Body of pancreas (tissue), 4 donors: Measurements from ENCODE around the gene KRT78. TPM values are rescaled to one million over a fixed set of nuclear protein-coding genes. Genes with fewer than 3 reads are reported as not detected.

Source experiments
- ATAC-seq: fragments of 150-250 bp; one replicate; pipeline ENCODE4 v1.9.1; 2016
- DNase-seq, 4 donors: peaks; one replicate each; pipeline ENCODE4 v3.0.0-alpha.2; 2019
- H3K27ac ChIP-seq, 4 donors: fragments of 200-600 bp; sonication (generic); 1 replicate in 3 of 4; 2 replicates in 1 of 4; pipeline versions ENCODE4 v1.5.1 to v1.6.1; 2016 to 2019; ENCODE audit warnings: mild to moderate bottlenecking in 1 of 4, mixed read lengths in 1 of 4, moderate library complexity in 1 of 4
- H3K27me3 ChIP-seq, 2 donors: fragments of 200-600 bp; sonication (generic); one replicate each; pipeline ENCODE4 v1.6.0; 2016; ENCODE audit warnings: mild to moderate bottlenecking in 1 of 2
- H3K36me3 ChIP-seq, 2 donors: fragments of 200-600 bp; sonication (generic); replicated peaks in 1 of 2; 2 replicates each; pipeline ENCODE4 v1.5.1; 2016; ENCODE audit warnings: low read depth in 2 of 2; ENCODE audit not compliant: insufficient read depth in 1 of 2
- H3K4me1 ChIP-seq: fragments of 200-600 bp; sonication (generic); one replicate; pipeline ENCODE4 v1.6.0; 2016
- H3K4me3 ChIP-seq, 2 donors: fragments of 200-600 bp; sonication (generic); 1 replicate in 1 of 2; 2 replicates in 1 of 2; pipeline ENCODE4 v1.5.1; 2016 to 2019
- H3K9me3 ChIP-seq, 3 donors: fragments of 200-600 bp; sonication (generic); 1 replicate in 2 of 3; 2 replicates in 1 of 3; pipeline ENCODE4 v1.5.1; 2016
- CTCF ChIP-seq, 7 experiments: fragments of 450-650 bp in 4 of 7; fragments of 200-600 bp in 3 of 7; sonication (generic) in 3 of 7; IDR thresholded peaks; one replicate each; pipeline ENCODE4 v1.5.1; 2016 to 2019; ENCODE audit warnings: antibody characterized with exemption in 7 of 7
- POLR2A ChIP-seq, 3 donors: fragments of 450-650 bp; IDR thresholded peaks; one replicate each; pipeline ENCODE4 v1.6.1; 2016; ENCODE audit warnings: antibody characterized with exemption in 3 of 3, mild to moderate bottlenecking in 2 of 3
- WGBS, 2 donors: methylation state at CpG; one replicate each; pipeline ENCODE4 v1.1.5; 2017; 5-methylcytosine and 5-hydroxymethylcytosine counted together
- intact Hi-C: fragments of 100-400 bp; cut with DNase I; formaldehyde crosslinking; loops from one replicate; pipeline ENCODE4 v1.15.1; 2023
- total RNA-seq, 2 donors: library from RNA; depleted of rRNA; stranded (reverse); fragments of >200 nt; gene quantifications; one replicate each; pipeline ENCODE4 v1.1.0, GENCODE V29; 2016

KRT78 gene
- total RNA-seq, 2 donors from 2014 or later: not detected

DNA sequence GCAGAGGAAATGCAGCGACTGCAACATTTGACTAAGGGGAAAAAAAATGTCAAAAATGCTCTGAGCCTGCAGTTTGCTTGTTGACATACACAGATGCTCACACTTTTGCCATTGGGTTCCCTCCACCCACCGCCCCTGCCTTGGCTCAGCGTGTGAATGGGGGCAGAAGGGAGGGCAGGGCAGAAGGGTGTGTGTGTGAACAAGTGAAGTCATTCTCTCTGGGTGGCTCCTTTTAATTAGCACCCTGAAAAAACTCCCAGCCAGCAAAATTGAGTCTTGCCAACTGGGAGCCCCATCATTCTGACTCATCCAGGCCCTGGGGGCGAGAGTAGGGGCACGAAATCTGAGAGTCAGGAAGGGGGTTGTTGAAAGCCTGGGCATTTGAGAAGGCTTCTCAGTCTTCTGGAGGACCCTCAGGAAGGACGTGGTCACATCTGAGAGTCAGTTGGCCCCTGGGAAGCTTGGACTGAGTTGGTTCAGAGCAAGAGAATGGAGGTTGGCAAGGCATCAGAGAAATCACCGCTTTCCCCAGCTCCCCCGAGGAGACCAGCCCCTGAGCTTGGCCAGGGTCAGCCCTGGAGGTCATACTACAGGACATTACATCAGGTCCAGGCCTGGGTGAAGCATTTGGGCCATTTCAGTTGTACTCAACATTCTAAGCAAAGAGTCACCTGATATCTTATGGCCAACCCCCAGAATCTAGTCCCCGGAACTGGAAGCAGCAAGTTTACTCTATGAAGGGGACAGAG lies 22.7 kb upstream of the KRT78 start:
- Histone ChIP-seq H3K27me3 (no peaks in the 10 kb centered on the region), H3K4me1 (peaks cover 17% of the 10 kb centered on the region), H3K9me3 (no peaks in the 10 kb centered on the region), H3K4me3 (no peak overlapping the region), H3K36me3 (no peaks in the 10 kb centered on the region), H3K27ac (peak overlapping the region in 1 of 4 donors; percentile 0)
- ATAC-seq (no peak), DNase-seq (no peak)
- TF ChIP-seq CTCF (IDR thresholded peaks at IDR 0.05) (no peak), POLR2A (IDR thresholded peaks at IDR 0.05) (no peak)
- intact Hi-C loops: loop anchor here (5.0 kb wide), 1 partner anchor 289 kb away; no protein-coding TSS in a partner anchor
- WGBS, 2 donors: 68 to 78% methylated on average over 7 to 9 of the region's 9 CpGs

GRCh38 chr12:52870361-52871290 lies 21.8 kb upstream of the KRT78 start:
- ATAC-seq (no peak), DNase-seq (peak; percentile 56 to 78 (median 69))
- no peak overlapping the region for H3K4me3 ChIP-seq
- 30 to 35% methylated on average over 9 to 14 of the region's 14 CpGs for WGBS, 2 donors
- no peaks in the 10 kb centered on the region for H3K36me3 ChIP-seq
- H3K27ac ChIP-seq: peak overlapping the region in 1 of 4 donors; percentile 0
- peaks cover 17% of the 10 kb centered on the region for H3K4me1 ChIP-seq
- no peaks in the 10 kb centered on the region for H3K27me3 ChIP-seq
- no peaks in the 10 kb centered on the region for H3K9me3 ChIP-seq
- TF ChIP-seq CTCF (IDR thresholded peaks at IDR 0.05) (peak; percentile 24 to 67 (median 58)), POLR2A (IDR thresholded peaks at IDR 0.05) (no peak)
- intact Hi-C loops: loop anchor here (5.0 kb wide), 1 partner anchor 288 kb away; no protein-coding TSS in a partner anchor

GRCh38 chr12:52867642-52868041 lies 18.8 kb upstream of the KRT78 start:
- intact Hi-C loops: no loop called here
- Histone ChIP-seq H3K4me3 (no peak overlapping the region), H3K27ac (no peak overlapping the region), H3K9me3 (no peaks in the 10 kb centered on the region), H3K36me3 (no peaks in the 10 kb centered on the region), H3K4me1 (peaks cover 3% of the 10 kb centered on the region), H3K27me3 (no peaks in the 10 kb centered on the region)
- peak in 2 of 4 donors; percentile 45 to 65 for DNase-seq
- no peak for TF ChIP-seq CTCF (IDR thresholded peaks at IDR 0.05)
- TF ChIP-seq POLR2A (IDR thresholded peaks at IDR 0.05): no peak
- no peak for ATAC-seq
- 53 to 61% methylated on average over 6 to 9 of the region's 9 CpGs for WGBS, 2 donors

GRCh38 chr12:52867152-52867551 lies 18.4 kb upstream of the KRT78 start:
- ATAC-seq: no peak

More at GRCh38 chr12:52867152-52867551, 18.4 kb upstream of the KRT78 start:
- intact Hi-C loops: no loop called here
- Histone ChIP-seq H3K27me3 (no peaks in the 10 kb centered on the region), H3K4me1 (peaks cover 3% of the 10 kb centered on the region), H3K36me3 (no peaks in the 10 kb centered on the region), H3K27ac (no peak overlapping the region), H3K9me3 (no peaks in the 10 kb centered on the region), H3K4me3 (no peak overlapping the region)
- DNase-seq: no peak
- TF ChIP-seq POLR2A (IDR thresholded peaks at IDR 0.05) (no peak), CTCF (IDR thresholded peaks at IDR 0.05) (no peak)
- WGBS, 2 donors: 85 to 91% methylated on average over 5 of the region's 5 CpGs
